ENCODE measurements around the gene MAP3K15.

MAP3K15 gene

GRCh38 chrX:19388741-19389140, 126.6 kb downstream of the MAP3K15 start:
- TF ChIP-seq CTCF (IDR thresholded peaks at IDR 0.05) = no peak

GRCh38 chrX:19388064-19388679, 127.1 kb downstream of the MAP3K15 start:
- no peak for TF ChIP-seq CTCF (IDR thresholded peaks at IDR 0.05)

- no peak for TF ChIP-seq CTCF (IDR thresholded peaks at IDR 0.05)
These were observed 128.6 kb downstream of the MAP3K15 start for GRCh38 chrX:19386679-19387078.

DNA sequence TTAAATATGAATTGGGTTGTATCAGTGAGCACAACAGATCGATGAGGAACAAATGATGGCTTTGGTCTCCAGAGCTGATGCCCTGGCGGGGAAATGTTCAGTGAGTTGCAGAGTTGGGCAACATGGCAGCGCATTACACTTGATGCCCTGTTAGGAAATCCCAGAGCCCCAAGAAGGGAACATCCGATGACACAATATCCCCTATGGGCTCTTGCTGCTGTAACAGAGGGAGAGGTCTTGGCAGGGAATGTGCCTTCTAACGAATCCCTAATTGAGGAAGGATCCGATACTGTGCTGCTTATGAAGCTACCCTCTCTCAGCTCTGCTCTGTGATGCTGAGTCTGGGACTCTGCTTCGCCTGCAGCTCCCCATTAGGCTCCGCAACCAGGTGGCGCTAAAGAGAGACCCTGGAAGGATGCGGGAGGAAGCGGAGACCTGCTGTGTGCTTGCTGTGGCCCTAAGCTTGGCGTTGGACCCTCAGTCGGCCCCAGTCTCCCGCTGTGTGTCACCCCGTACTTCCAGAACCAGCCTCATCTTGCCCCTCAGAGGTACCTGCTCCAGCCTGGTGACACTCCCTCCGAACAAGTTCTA, 132.7 kb downstream of the MAP3K15 start:
- TF ChIP-seq CTCF (IDR thresholded peaks at IDR 0.05) = peak; percentile 54

GRCh38 chrX:19381326-19381725, 134.0 kb downstream of the MAP3K15 start:
- no peak for TF ChIP-seq CTCF (IDR thresholded peaks at IDR 0.05)

DNA sequence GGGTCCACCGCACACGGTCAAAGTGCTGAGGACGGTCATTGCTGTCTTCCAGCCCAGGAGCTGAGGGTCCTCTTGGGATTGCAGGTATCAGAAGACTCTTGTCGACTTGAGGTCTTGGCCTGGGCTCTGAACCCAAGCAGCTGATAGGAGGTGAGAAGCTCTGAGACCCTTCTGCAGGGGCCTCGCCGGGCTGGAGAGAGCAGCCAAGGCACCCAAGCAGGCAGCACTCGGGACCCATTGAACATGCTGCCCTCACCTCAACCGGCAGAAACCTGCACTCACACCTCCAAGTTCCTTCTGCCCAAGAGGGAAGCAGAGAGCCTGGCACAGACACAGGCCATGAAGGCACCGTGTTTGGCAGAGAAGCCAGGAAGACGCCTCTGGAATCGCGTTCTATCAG, 137.5 kb downstream of the MAP3K15 start:
- TF ChIP-seq CTCF (IDR thresholded peaks at IDR 0.05) = no peak

DNA sequence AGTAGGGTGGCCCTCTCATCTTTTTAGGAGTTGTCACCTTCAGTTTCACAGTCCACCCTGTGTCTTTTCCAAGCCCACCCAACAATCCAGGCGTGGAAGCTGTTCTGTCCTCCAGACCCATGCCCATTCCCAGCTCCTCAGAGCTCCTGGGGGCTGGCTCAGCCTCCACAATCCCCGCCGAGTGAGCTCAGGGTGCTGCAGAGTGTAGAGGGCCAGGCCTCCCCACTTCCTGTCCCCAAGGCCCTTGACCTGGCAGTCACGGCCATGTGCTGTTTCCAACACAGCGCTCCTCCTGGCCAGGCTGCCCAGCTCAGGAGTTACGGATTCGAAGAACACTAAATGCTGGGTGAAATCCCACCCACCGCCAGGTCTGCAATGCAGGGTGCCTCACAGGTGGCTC, 139.8 kb downstream of the MAP3K15 start:
- no peak for TF ChIP-seq CTCF (IDR thresholded peaks at IDR 0.05)

Data from LNCAP (cell line).